T-helper 17 cell (primary cell): Measurements from ENCODE around the gene PCNX3. TPM values are rescaled to one million over a fixed set of nuclear protein-coding genes. Genes with fewer than 3 reads are reported as not detected.
A peak's percentile ranks its signal among the peaks of the same experiment; 100 is the strongest.

Source experiments
- ATAC-seq: fragments of 150-1000 bp; cut with Tn5 transposase; 2 replicates; pipeline ENCODE4 v1.10.0; 2021; ENCODE audit warnings: mild to moderate bottlenecking, moderate library complexity
- DNase-seq, 3 donors: peaks; one replicate each; pipeline versions ENCODE4 v3.0.0 to v3.0.0-alpha.2; 2020 to 2021
- H3K9me3 ChIP-seq: one replicate; pipeline ENCODE4 v1.7.0; 2013; ENCODE audit warnings: low read length, mild to moderate bottlenecking; ENCODE audit not compliant: control insufficient read depth, poor library complexity, severe bottlenecking
- H3K27ac Mint-ChIP-seq: one replicate; pipeline ENCODE4 v1.8.0; 2022; ENCODE audit warnings: mild to moderate bottlenecking, moderate library complexity, mixed read lengths
- H3K27me3 Mint-ChIP-seq: one replicate; pipeline ENCODE4 v1.8.0; 2022; ENCODE audit warnings: mixed read lengths
- H3K36me3 Mint-ChIP-seq: one replicate; pipeline ENCODE4 v1.8.0; 2022; ENCODE audit warnings: low read depth, mixed read lengths
- H3K4me1 Mint-ChIP-seq: one replicate; pipeline ENCODE4 v1.8.0; 2022; ENCODE audit warnings: mild to moderate bottlenecking, mixed read lengths
- H3K4me3 Mint-ChIP-seq: one replicate; pipeline ENCODE4 v1.8.0; 2022; ENCODE audit warnings: mild to moderate bottlenecking, moderate library complexity, mixed read lengths
- total RNA-seq, 4 donors: library from RNA in 2 of 4; stranded (reverse) in 2 of 4; gene quantifications; one replicate each; pipeline ENCODE4 v1.2.3 and lab custom pipeline; 2022 to 2026

Gene PCNX3
- total RNA-seq (10 to 100 TPM; 56.0 to 60.5 TPM), total RNA-seq (lab: John Stamatoyannopoulos, UW) (82.4 to 101 reads per million in 2 donors)

DNA sequence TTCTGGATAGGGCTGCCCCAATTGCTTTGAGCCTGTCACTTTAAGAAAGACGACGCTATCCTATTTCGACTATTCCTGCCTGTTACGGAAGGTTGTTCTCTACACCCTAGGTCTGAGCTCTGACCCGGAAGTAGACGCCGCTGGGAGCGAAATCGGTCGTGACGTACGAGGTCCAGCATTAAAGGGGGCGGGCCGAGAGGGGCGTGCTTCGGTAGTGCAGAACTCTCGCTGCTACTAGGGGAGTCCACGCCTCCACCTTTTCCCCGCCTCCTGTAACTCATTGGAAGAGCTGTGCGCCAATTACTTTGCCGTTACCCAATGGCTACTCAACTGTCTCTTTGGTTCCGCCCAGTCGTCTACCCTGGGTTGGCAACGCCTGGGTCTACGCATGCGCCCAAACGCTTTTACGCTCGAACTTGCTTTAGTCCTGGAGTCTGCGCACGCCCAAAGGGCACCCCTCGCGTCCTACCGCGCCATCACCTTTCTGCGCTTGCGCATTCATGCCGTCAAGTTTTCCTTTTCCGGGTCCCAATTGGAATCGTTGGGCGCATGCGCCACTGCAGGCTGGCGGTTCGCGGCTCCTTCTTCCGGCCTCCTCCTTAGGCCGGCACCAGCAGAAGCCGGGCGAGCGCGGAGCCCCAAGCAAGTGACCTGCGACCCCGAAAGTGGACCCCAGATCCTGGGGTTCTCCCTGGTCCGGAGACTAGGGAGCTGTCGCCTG lies at the start of gene PCNX3:
TSS of gene PCNX3 (plus strand) at position 548 of the 721 bp plus-strand sequence. CDS start 536 bp downstream, outside the sequence.
- DNase-seq (peak; percentile 98 to 100 (median 99)), ATAC-seq (peak; percentile 88)
- Mint-ChIP-seq H3K4me3 (peak within 1 kb of the TSS; percentile 98), H3K36me3 (peaks cover 3% of the 10 kb centered on the region), H3K4me1 (peaks cover 32% of the 10 kb centered on the region), H3K27ac (peak within 1 kb of the TSS; percentile 98), H3K27me3 (no peaks in the 10 kb centered on the region)
- no peaks in the 10 kb centered on the region for H3K9me3 ChIP-seq

DNA sequence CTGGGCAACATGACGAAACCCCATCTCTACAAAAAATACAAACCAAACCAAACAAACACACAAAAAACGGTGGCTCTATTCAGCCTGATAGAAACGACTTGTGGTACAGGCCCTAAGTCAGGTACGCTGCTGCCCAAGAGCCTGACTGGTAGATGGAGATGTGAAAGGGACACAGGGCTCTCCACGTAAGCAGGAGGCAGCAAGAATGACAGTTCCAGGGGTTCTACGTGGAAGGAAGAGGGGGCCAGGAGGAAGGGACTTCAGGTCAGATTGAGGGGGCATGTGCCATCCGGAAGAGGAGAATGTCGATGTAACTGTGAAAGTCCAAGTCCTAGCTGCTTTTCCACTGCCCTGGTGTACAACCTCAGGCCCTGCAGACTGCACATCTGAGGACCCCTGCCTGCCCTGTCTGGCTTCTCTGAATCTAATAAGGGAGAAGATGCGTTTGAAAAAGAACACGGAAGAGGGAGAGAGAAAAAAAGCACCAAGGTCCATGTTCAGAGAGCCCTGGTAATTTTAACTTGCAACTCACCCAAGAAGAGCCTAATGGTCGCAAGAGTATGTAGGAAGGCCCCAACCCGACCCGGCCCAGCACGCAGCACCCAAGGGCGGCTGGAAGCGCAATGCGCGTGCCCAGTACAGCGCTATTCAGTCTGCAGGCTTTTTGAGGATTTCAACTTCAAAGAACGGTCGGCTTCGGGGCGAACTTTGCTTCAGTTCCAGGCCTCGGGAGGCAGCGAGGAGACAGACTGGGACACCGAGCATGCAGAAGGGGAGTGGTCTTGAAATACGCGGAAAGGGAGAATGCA lies 46.2 kb upstream of the PCNX3 start:
- no peak for DNase-seq
- H3K36me3 Mint-ChIP-seq = peaks cover 2% of the 10 kb centered on the region
- H3K4me3 Mint-ChIP-seq = peak overlapping the region; percentile 99
- H3K27ac Mint-ChIP-seq = peak overlapping the region; percentile 99
- peak; percentile 38 for ATAC-seq
- no peaks in the 10 kb centered on the region for H3K27me3 Mint-ChIP-seq
- no peaks in the 10 kb centered on the region for H3K9me3 ChIP-seq
- H3K4me1 Mint-ChIP-seq = peaks cover 58% of the 10 kb centered on the region

DNA sequence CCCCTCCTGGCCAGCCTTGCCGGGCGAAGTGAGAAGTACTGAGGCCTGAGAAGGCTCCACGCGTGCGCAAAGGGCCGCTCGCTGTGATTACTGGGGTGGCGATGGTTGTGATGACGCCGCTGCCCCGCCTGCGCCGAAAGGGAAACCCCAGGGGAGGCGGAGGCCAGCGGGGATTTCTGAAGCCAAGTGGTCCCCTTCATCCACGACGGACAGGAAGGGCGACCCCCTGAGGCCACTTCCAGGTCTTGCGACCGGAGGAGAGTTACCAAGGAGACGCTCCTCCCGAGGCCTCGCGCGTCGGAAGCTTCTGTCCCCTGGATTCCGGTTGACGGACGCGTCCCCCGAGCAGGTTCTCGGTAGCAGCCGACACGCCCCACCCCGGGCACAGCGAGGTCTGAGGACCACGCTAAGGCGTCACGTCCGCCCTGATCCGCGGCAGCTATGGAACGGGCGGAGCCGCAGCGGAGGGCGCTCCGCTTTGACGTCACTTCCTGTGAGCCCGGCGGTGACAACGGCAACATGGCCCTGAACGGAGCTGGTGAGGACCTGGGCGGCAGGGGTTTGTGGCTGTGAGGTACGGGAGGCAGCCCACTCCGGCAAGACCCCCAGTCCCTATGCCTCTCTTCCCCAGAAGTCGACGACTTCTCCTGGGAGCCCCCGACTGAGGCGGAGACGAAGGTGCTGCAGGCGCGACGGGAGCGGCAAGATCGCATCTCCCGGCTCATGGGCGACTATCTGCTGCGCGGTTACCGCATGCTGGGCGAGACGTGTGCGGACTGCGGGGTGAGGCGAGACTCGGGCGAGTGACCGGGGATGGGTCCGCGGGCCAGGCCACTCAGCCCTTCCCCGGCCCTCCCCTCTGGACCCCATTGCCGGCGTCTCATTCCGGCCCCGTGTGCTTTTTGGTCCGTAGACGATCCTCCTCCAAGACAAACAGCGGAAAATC lies 45.3 kb upstream of the PCNX3 start, which contains the start of gene ZNRD2:
TSS of gene ZNRD2 (plus strand) at position 505 of the 946 bp plus-strand sequence. CDS start at position 520, 15 bp downstream.
- Mint-ChIP-seq H3K27ac (peak within 1 kb of the TSS; percentile 99), H3K27me3 (no peaks in the 10 kb centered on the region), H3K36me3 (peaks cover 2% of the 10 kb centered on the region), H3K4me3 (peak within 1 kb of the TSS; percentile 99), H3K4me1 (peaks cover 62% of the 10 kb centered on the region)
- H3K9me3 ChIP-seq = no peaks in the 10 kb centered on the region
- peak; percentile 76 for ATAC-seq
- peak; percentile 95 to 97 (median 95) for DNase-seq

DNA sequence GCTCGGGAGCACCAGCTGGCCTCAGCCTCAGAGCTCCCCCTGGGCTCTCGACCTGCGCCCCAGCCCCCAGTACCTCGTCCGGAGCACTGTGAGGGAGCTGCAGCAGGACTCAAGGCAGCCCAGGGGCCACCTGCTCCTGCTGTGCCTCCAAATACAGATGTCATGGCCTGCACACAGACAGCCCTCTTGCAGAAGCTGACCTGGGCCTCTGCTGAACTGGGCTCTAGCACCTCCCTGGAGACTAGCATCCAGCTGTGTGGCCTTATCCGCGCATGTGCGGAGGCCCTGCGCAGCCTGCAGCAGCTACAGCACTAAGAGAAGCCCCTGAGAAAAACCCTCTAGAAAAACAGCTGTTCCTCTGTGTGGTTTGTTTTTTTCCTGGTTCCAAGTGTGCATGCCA lies 44.2 kb upstream of the PCNX3 start:
- H3K9me3 ChIP-seq = no peaks in the 10 kb centered on the region
- Mint-ChIP-seq H3K27me3 (no peaks in the 10 kb centered on the region), H3K4me3 (peak overlapping the region; percentile 99), H3K4me1 (peaks cover 54% of the 10 kb centered on the region), H3K36me3 (peaks cover 2% of the 10 kb centered on the region), H3K27ac (peak overlapping the region; percentile 99)
- DNase-seq (no peak), ATAC-seq (no peak)

DNA sequence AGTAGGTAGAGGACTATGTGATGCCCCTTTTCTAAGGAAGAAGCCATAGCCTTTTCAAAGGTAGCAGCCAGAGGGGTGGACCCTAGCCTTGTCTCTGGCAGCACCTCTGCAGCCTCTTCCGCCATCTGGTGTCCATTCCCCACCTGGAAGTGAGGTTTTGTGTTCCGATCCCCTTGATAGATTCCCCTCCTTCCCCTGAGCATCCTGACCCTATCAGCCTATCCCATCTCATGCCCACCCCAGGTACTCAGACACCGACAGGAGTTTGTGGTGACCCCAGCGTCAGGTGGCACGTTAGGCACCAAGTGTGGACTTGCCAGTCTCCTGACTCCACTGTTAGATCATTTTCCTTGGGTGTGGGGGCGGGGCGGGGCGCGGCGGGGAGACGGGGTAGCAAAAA lies 43.6 kb upstream of the PCNX3 start:
- peaks cover 55% of the 10 kb centered on the region for H3K4me1 Mint-ChIP-seq
- no peaks in the 10 kb centered on the region for H3K9me3 ChIP-seq
- DNase-seq (no peak), ATAC-seq (no peak)
- peaks cover 2% of the 10 kb centered on the region for H3K36me3 Mint-ChIP-seq
- peak overlapping the region; percentile 99 for H3K27ac Mint-ChIP-seq
- H3K4me3 Mint-ChIP-seq = peak overlapping the region; percentile 93
- no peaks in the 10 kb centered on the region for H3K27me3 Mint-ChIP-seq

DNA sequence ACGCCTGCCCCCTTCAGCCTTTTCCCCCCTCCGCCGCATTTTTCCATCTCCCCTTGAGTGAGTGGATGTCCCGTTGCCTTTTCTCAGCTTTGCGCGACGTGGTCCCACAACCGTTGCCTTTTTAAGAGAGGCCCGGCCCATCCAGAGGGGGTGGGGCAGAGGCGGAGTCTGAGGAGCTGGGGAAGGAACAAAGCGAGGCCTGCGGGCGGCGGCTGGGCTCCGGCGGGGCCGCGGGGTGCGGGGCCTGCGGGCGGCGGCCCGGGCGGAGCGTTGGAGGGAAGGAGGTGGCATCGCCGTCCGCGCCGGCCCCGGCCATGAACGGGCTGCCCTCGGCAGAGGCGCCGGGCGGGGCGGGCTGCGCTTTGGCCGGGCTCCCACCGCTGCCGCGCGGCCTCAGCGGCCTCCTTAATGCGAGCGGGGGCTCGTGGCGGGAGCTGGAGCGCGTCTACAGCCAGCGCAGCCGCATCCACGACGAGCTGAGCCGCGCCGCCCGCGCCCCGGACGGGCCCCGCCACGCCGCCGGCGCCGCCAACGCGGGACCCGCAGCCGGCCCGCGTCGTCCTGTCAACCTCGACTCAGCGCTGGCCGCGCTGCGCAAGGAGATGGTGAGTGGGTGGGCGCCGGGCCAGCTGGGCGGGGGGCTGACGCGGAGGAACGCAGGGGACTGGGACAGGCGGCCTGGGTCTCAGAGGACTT lies 43.1 kb upstream of the PCNX3 start, which contains the start of gene FAM89B:
TSS of gene FAM89B (plus strand) at position 183 of the 696 bp plus-strand sequence. CDS start at position 315, 132 bp downstream.
- peak; percentile 34 for ATAC-seq
- Mint-ChIP-seq H3K4me1 (peaks cover 57% of the 10 kb centered on the region), H3K36me3 (peaks cover 2% of the 10 kb centered on the region)

DNA sequence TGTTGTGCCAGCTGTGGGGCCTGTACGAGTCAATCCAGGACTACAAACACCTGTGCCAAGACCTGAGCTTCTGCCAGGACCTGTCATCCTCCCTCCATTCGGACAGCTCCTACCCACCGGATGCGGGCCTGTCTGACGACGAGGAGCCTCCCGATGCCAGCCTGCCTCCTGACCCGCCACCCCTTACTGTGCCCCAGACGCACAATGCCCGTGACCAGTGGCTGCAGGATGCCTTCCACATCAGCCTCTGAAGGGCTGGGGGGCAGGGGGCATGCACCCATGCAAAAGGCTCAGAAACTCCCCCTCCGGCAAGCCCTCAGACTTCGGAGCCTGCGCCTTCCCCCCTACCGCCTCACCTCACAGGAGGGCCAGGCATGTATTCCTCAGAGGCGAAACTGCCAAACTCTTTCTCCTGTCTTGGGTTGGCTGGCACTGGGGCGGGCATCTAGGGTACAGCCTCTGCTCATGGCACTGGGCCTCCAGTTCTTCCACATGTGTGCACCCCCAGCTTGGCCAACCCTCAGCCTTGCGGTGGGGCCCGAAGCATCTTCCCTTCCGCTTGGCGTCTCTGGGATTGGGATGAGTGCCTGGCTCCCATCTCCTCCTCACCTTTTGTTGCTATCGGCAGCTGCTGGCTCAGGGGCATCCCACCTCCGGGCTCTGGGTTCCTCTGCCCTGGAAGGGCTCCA lies 42.0 kb upstream of the PCNX3 start:
- ATAC-seq (no peak), DNase-seq (no peak)
- peaks cover 6% of the 10 kb centered on the region for H3K36me3 Mint-ChIP-seq
- H3K4me1 Mint-ChIP-seq = peaks cover 63% of the 10 kb centered on the region
- H3K27ac Mint-ChIP-seq = peak overlapping the region; percentile 99
- H3K4me3 Mint-ChIP-seq = peak overlapping the region; percentile 94
- H3K9me3 ChIP-seq = no peaks in the 10 kb centered on the region
- no peaks in the 10 kb centered on the region for H3K27me3 Mint-ChIP-seq

More for the DNA sequence above, 43.1 kb upstream of the PCNX3 start, which contains the start of gene FAM89B:
- Mint-ChIP-seq H3K27me3 (no peaks in the 10 kb centered on the region), H3K27ac (peak within 1 kb of the TSS; percentile 99), H3K4me3 (peak within 1 kb of the TSS; percentile 99)
- no peaks in the 10 kb centered on the region for H3K9me3 ChIP-seq
- DNase-seq = peak; percentile 77 to 84 (median 80)

DNA sequence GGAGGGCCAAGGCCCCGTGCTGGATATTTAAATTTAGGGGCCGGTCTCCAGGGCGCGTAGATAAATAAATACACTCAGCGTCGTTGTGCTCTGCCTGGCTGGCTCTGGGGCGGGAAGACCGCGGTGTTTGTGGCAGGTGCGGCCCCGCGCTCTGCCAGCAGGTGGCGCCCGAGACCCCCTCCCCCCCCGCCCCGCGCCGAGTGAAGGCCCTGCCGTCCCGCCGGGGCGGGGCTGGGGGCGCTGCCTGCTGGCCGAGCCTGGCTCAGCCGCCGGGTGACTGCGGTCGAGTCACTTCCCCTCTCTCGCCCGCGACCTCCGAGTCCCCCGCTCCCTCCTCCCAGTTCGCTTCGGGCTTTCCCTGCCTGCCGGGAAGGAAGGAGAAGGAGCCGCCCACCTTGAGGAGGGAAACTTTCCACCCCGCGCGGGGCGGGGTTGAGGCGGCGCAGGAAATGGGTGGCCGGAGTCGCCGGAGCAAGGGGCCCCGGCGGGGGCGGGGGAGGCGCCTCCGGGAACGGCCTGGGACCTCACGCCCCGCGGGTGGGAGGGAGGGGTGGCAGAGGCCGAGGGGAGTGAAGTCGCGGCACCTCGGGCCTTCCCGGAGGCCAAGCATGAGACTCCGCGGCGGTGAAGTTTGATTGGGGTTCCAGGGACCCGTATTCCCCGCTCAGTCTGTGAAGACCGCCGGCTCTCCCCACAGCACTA lies 41.3 kb upstream of the PCNX3 start:
- Mint-ChIP-seq H3K4me1 (peaks cover 57% of the 10 kb centered on the region), H3K36me3 (peaks cover 7% of the 10 kb centered on the region)

DNA sequence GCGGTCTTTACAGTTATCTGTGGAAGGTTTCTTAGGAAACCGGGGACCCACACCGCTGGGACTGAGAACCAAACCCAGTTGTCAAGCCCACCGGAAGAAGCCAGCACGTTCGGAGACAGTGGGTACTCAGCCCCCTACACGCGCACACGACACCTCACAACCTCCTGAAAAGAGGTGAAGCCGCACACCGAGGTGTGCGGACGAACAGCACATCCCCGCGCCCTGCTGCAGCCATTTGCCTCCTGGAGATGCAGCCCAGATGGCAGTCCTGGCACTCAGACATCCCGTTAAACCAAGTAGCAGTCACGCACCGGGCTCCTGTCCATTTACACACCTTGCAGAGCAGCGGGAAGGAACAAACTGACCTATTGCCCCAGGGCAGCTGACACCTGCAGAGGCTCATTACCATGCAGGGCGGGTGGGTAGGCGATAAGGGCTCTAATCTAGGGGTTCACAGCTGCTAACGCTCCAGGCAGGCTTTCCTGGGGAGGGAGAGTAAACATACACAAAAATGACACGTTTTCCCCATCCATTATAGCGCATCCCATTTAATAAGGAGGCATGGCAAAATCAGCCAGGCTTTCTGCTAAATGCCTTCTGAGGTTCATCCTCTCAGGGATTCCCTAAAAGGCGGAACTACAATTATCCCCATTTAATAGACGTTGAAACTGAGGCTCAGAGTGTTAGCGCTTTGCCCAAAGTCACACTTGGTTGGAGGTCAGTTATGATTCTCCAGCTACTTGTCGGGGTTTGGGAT lies 40.6 kb upstream of the PCNX3 start:
- H3K9me3 ChIP-seq = no peaks in the 10 kb centered on the region
- DNase-seq (peak in 1 of 3 donors; percentile 33), ATAC-seq (no peak)
- Mint-ChIP-seq H3K36me3 (peaks cover 7% of the 10 kb centered on the region), H3K4me3 (peak overlapping the region; percentile 94), H3K27ac (peak overlapping the region; percentile 99), H3K27me3 (no peaks in the 10 kb centered on the region), H3K4me1 (peaks cover 53% of the 10 kb centered on the region)

More for the DNA sequence above, 41.3 kb upstream of the PCNX3 start:
- ATAC-seq (peak; percentile 31), DNase-seq (peak; percentile 70 to 90 (median 87))
- Mint-ChIP-seq H3K4me3 (peak overlapping the region; percentile 94), H3K27ac (peak overlapping the region; percentile 99), H3K27me3 (no peaks in the 10 kb centered on the region)
- no peaks in the 10 kb centered on the region for H3K9me3 ChIP-seq

DNA sequence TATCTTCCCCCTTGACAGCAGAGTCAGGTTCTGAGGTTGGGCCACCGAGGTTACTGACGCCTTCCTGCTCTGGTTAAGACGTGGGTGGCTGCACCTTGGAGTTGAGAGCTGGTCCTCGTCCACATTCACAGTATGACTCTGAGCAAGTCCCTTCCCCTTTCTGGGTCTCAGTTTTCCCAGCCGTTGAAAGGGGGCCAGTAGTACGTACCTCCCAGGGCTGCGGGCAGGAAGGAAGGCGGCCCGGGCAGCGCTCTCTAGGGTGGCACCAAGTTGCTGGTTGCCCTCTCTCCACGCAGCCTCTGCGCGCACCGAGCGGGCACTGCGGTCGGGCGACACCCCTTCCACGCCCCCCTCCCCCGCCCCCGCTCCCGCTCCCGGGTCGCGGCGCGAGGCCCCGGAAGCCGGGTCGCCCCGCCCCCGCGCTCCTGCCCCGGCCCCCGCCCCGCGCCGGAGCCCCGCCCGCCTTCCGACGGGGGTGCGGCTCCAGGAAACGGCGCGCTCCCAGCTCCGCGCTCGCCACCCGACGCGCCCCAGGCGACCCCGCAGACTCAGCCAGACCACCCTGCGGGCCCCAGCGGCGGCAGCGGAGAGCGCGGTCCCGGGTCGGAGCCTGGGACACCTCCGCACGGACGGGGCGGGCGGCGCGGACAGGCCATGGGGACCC lies 39.9 kb upstream of the PCNX3 start, which contains the start of gene EHBP1L1:
TSS of gene EHBP1L1 (plus strand) at position 486 of the 664 bp plus-strand sequence. CDS start 250 bp downstream, outside the sequence.
- peaks cover 5% of the 10 kb centered on the region for H3K36me3 Mint-ChIP-seq
- peak within 1 kb of the TSS; percentile 94 for H3K4me3 Mint-ChIP-seq
- no peaks in the 10 kb centered on the region for H3K9me3 ChIP-seq
- DNase-seq = peak; percentile 66 to 89 (median 85)
- peak within 1 kb of the TSS; percentile 99 for H3K27ac Mint-ChIP-seq
- H3K27me3 Mint-ChIP-seq = no peaks in the 10 kb centered on the region
- H3K4me1 Mint-ChIP-seq = peaks cover 51% of the 10 kb centered on the region
- peak; percentile 40 for ATAC-seq
